GM12878 (cell line): ENCODE data around the gene HCFC1. TPM values are rescaled to one million over a fixed set of nuclear protein-coding genes. Genes with fewer than 3 reads are reported as not detected.

Source experiments
- ATAC-seq: fragments of 200-7000 bp; cut with Tn5 transposase; 3 replicates; pipeline ENCODE4 v1.9.1; 2020; ENCODE audit warnings: mild to moderate bottlenecking, moderate library complexity
- BruUV-seq: library from RNA; stranded (reverse); fragments of 400-500 nt; replicated peaks from 2 replicates; lab custom pipeline; 2021; lab: Mats Ljungman, UMichigan
- CTCF ChIA-PET: fragments of 300-600 bp; sonication (Branson Sonifier 250); formaldehyde crosslinking; extraction: SDS; loops from one replicate; lab custom pipeline; 2021; ENCODE audit warnings: inconsistent platforms; lab: Yijun Ruan, JAX
- POLR2A ChIA-PET: fragments of 350-600 bp; formaldehyde crosslinking; extraction: SDS; loops from one replicate; lab custom pipeline; 2021; ENCODE audit warnings: inconsistent platforms; lab: Charles Lee
- RAD21 ChIA-PET: fragments of 300-600 bp; sonication (Branson Sonifier 250); formaldehyde crosslinking; loops from one replicate; lab custom pipeline; 2023; ENCODE audit warnings: antibody characterized with exemption; ENCODE audit not compliant: unreplicated experiment; lab: Charles Lee
- SMC1A ChIA-PET: fragments of 300-600 bp; sonication (Branson Sonifier 250); formaldehyde crosslinking; loops from one replicate; lab custom pipeline; 2023; ENCODE audit not compliant: unreplicated experiment, uncharacterized antibody; lab: Charles Lee
- DNase-seq: peaks from one replicate; pipeline ENCODE4 v3.0.0-alpha.2; 2011; ENCODE audit warnings: low read depth, low spot score
- FAIRE-seq: peaks from 3 replicates; lab custom pipeline; 2011; peaks lifted over from hg19 to GRCh38; lab: Jason Lieb, UNC
- H2AFZ ChIP-seq: 2 replicates; pipeline ENCODE4 v1.6.0; 2011; ENCODE audit warnings: low read depth, low read length, control low read depth; ENCODE audit not compliant: control insufficient read depth
- H3K27ac ChIP-seq: 2 replicates; pipeline ENCODE4 v1.5.1; 2011; ENCODE audit warnings: control low read depth; ENCODE audit not compliant: control insufficient read depth, insufficient read depth
- H3K27me3 ChIP-seq, 2 experiments: replicated peaks in 1 of 2; 2 replicates each; pipeline versions ENCODE4 v1.6.0 to v1.6.1; 2011; ENCODE audit warnings: low read length in 1 of 2; ENCODE audit not compliant: control insufficient read depth in 2 of 2, insufficient read depth in 2 of 2
- H3K36me3 ChIP-seq, 2 experiments: 2 replicates each; pipeline ENCODE4 v1.5.1; 2011; ENCODE audit warnings: low read length in 1 of 2; ENCODE audit not compliant: control insufficient read depth in 2 of 2, insufficient read depth in 2 of 2
- H3K4me1 ChIP-seq: 2 replicates; pipeline ENCODE4 v1.6.1; 2011; ENCODE audit warnings: mild to moderate bottlenecking, low read length, moderate library complexity, mixed read lengths; ENCODE audit not compliant: control insufficient read depth, insufficient read depth
- H3K4me2 ChIP-seq: 2 replicates; pipeline ENCODE4 v1.6.0; 2011; ENCODE audit warnings: control low read depth; ENCODE audit not compliant: control insufficient read depth, insufficient read depth
- H3K4me3 ChIP-seq: fragments of 200-600 bp; sonication (generic); 2 replicates; pipeline ENCODE4 v1.5.1; 2016
- H3K79me2 ChIP-seq: 2 replicates; pipeline ENCODE4 v1.6.0; 2011; ENCODE audit warnings: low read length; ENCODE audit not compliant: control insufficient read depth, insufficient read depth
- H3K9ac ChIP-seq: 2 replicates; pipeline ENCODE4 v1.8.0; 2011; ENCODE audit warnings: low read length, control low read depth, mixed read lengths; ENCODE audit not compliant: control insufficient read depth, insufficient read depth
- H3K9me3 ChIP-seq: replicated peaks from 3 replicates; pipeline ENCODE4 v1.5.1; 2011; ENCODE audit warnings: mild to moderate bottlenecking, low read length; ENCODE audit not compliant: control insufficient read depth, insufficient read depth
- H4K20me1 ChIP-seq: 2 replicates; pipeline ENCODE4 v1.6.0; 2011; ENCODE audit not compliant: control insufficient read depth, insufficient read depth
- ASH2L ChIP-seq: fragments of 300-600, 200-600 bp; sonication (generic); IDR thresholded peaks from 2 replicates; pipeline ENCODE4 v1.6.1; 2017; ENCODE audit warnings: low read depth, mild to moderate bottlenecking, borderline replicate concordance
- ATF7 ChIP-seq: fragments of 450-650 bp; IDR thresholded peaks from 2 replicates; pipeline ENCODE4 v1.6.1; 2016; ENCODE audit warnings: low read depth, mild to moderate bottlenecking
- IRF4 ChIP-seq: IDR thresholded peaks from 2 replicates; pipeline ENCODE4 v1.6.1; 2011; ENCODE audit warnings: low read depth, low read length
- JUND ChIP-seq: IDR thresholded peaks from 2 replicates; pipeline ENCODE4 v1.6.1; 2012; ENCODE audit warnings: low read depth, mild to moderate bottlenecking, low read length, improper control_type of control experiment, moderate library complexity
- KLF5 ChIP-seq: fragments of 450-650 bp; IDR thresholded peaks from 2 replicates; pipeline ENCODE4 v1.6.1; 2014; ENCODE audit warnings: mild to moderate bottlenecking; ENCODE audit not compliant: partially characterized antibody
- PAX8 ChIP-seq: fragments of 450-650 bp; IDR thresholded peaks from 2 replicates; pipeline ENCODE4 v1.6.1; 2017; ENCODE audit warnings: mild to moderate bottlenecking, moderate library complexity
- RAD51 ChIP-seq: fragments of 450-650 bp; IDR thresholded peaks from 2 replicates; pipeline ENCODE4 v1.6.1; 2016; ENCODE audit warnings: moderate library complexity, mild to moderate bottlenecking, inconsistent platforms
- TCF12 ChIP-seq: IDR thresholded peaks from 2 replicates; pipeline ENCODE4 v1.6.1; 2011; ENCODE audit warnings: low read depth, mild to moderate bottlenecking, low read length
- ZNF384 ChIP-seq: IDR thresholded peaks from 2 replicates; pipeline ENCODE4 v1.6.1; 2012; ENCODE audit warnings: low read depth, mild to moderate bottlenecking, low read length, improper control_type of control experiment, borderline replicate concordance
- WGBS: methylation state at CpG from one replicate; pipeline ENCODE4 v1.1.6; 2016; ENCODE audit warnings: low lambda C conversion rate; ENCODE audit not compliant: insufficient replicate concordance, insufficient coverage; ENCODE audit errors: missing lambda C conversion rate; 5-methylcytosine and 5-hydroxymethylcytosine counted together
- in situ Hi-C: fragments of 300-500 bp; cut with MboI; formaldehyde crosslinking; loops from 9 replicates; pipeline ENCODE4 v1.14.3; 2018; ENCODE audit warnings: mixed read lengths
- intact Hi-C: fragments of 100-400 bp; cut with micrococcal nuclease; formaldehyde crosslinking; loops from one replicate; pipeline ENCODE4 v1.14.2; 2022; ENCODE audit not compliant: unreplicated experiment
- polyA plus RNA-seq, 11 experiments: library from polyadenylated mRNA; depleted of rRNA in 4 of 11; unstranded in 6 of 11; stranded (reverse) in 5 of 11; fragments of >200 nt; fragmentation: Nextera tagmentation in 4 of 11; fragmentation: Illumina TruSeq in 1 of 11; extraction: Ambion mirVana in 4 of 11; extraction: Trizol in 1 of 11; gene quantifications; 1 replicate in 1 of 11; 2 replicates in 10 of 11; pipeline versions ENCODE4 v1.2.1 to v1.2.3, GENCODE V29; 2011 to 2016; ENCODE audit warnings: inconsistent platforms in 2 of 11, missing spikeins in 2 of 11, low read depth in 1 of 11
- total RNA-seq, 4 experiments: library from RNA; depleted of rRNA in 3 of 4; stranded (reverse); fragments of >200 nt in 3 of 4; fragmentation: Illumina TruSeq in 1 of 4; extraction: Trizol in 1 of 4; gene quantifications; 2 replicates each; pipeline versions ENCODE4 v1.2.1 to v1.2.3, GENCODE V29; 2013 to 2021
- TF ChIP-seq, protein P1 (sequence below): fragments of 450-650 bp; IDR thresholded peaks from 2 replicates; pipeline ENCODE4 v1.6.1; 2017; ENCODE audit warnings: mild to moderate bottlenecking
- TF ChIP-seq, protein P2 (sequence below), 3 experiments: IDR thresholded peaks in 2 of 3; conservative IDR thresholded peaks in 1 of 3; 2 replicates each; pipeline ENCODE4 v1.5.1; 2011; ENCODE audit warnings: low read depth in 3 of 3, low read length in 3 of 3, mild to moderate bottlenecking in 3 of 3, control low read depth in 2 of 3, moderate library complexity in 2 of 3, inconsistent platforms in 1 of 3, mixed read lengths in 1 of 3; ENCODE audit not compliant: control insufficient read depth in 2 of 3, insufficient read depth in 1 of 3; ENCODE audit errors: extremely low read depth in 1 of 3

Gene HCFC1
- total and polyA plus RNA-seq, 10 of the 15 experiments (the other 5 are each of a cell fraction or from before 2014, with no cell fraction given), result 3.9 to 92.7 (median 23.5) TPM

DNA sequence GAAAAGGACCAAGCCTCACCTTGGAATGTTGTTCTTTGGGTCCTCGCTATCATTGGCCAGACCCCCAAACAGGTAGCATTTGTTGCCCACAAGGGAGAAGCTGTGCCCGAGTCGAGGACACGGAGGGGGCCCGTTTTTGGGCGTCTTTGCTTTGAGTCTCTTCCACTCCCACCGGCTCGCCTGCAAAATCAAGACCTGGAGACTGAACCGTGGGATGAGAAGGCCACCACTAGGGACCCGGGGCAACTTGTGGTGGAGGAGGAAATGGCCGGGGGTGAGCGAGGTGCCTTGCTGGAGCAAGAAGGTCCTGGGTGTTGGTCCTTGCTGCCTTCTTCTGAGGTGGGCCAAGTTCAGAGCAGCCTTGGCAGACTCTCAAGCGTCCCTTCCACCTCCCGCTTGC, 7.5 kb downstream of the HCFC1 start (continued):
- no peak for TF ChIP-seq TCF12
- TF ChIP-seq RAD51, result no peak
- TF ChIP-seq ATF7, result no peak
- TF ChIP-seq, protein P1, sequence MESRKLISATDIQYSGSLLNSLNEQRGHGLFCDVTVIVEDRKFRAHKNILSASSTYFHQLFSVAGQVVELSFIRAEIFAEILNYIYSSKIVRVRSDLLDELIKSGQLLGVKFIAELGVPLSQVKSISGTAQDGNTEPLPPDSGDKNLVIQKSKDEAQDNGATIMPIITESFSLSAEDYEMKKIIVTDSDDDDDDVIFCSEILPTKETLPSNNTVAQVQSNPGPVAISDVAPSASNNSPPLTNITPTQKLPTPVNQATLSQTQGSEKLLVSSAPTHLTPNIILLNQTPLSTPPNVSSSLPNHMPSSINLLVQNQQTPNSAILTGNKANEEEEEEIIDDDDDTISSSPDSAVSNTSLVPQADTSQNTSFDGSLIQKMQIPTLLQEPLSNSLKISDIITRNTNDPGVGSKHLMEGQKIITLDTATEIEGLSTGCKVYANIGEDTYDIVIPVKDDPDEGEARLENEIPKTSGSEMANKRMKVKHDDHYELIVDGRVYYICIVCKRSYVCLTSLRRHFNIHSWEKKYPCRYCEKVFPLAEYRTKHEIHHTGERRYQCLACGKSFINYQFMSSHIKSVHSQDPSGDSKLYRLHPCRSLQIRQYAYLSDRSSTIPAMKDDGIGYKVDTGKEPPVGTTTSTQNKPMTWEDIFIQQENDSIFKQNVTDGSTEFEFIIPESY, result no peak
- TF ChIP-seq KLF5, result no peak
- TF ChIP-seq ASH2L, result no peak
- TF ChIP-seq, all 136 proteins: peak for 0

DNA sequence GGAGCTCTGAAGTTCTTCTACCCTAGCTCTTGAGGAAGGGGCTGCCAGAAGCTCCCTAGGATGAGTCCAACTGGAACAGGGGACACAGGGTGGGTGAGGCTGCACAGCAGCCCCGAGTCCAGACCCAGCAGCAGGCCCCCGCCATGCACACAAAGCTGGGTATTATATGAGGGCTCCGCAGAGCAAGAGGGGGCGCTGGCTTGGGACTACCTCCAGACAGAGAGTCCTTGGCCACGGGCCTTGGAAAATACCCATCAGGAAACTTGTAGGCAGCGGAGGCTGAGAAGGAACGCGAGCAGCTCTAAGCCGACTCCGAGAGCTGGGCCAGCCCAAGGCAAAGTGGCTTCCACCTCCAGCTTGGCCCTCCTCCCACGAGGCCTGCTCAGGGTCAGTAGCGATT, 8.1 kb downstream of the HCFC1 start:
- Histone ChIP-seq H3K27ac (no peak overlapping the region), H3K4me3 (no peak overlapping the region), H3K9ac (no peak overlapping the region), H3K4me1 (peaks cover 9% of the 10 kb centered on the region), H2AFZ (no peak overlapping the region), H3K36me3 (peaks cover 12 to 44% of the 10 kb centered on the region in 2 experiments), H3K79me2 (peaks cover 43% of the 10 kb centered on the region), H3K9me3 (no peaks in the 10 kb centered on the region), H3K27me3 (no peaks in the 10 kb centered on the region), H3K4me2 (no peak overlapping the region)
- SMC1A ChIA-PET, result no interaction called here
- CTCF ChIA-PET, result interaction anchor here (5.4 kb wide), 1 partner anchor 17 kb away, joined by 40 read pairs; no protein-coding TSS in a partner anchor
- RAD21 ChIA-PET, result no interaction called here
- in situ Hi-C loops, result loop anchor here (5.0 to 10.0 kb wide), 2 partner anchors 201 to 1009 kb away; partner anchors contain the start of gene PLXNB3
- no peak for DNase-seq
- ATAC-seq, result no peak
- 91% methylated on average over 12 of the region's 12 CpGs for WGBS
- intact Hi-C loops, result no loop called here
- no TSS peak for BruUV-seq
- FAIRE-seq, result no peak
- POLR2A ChIA-PET, result interaction anchor here (0.6 kb wide), 1 partner anchor 44 kb away, joined by 4 read pairs; no protein-coding TSS in a partner anchor
- no peak for TF ChIP-seq RAD51
- TF ChIP-seq IRF4, result no peak
- TF ChIP-seq PAX8, result no peak
- TF ChIP-seq ZNF384, result no peak
- TF ChIP-seq, protein P2, sequence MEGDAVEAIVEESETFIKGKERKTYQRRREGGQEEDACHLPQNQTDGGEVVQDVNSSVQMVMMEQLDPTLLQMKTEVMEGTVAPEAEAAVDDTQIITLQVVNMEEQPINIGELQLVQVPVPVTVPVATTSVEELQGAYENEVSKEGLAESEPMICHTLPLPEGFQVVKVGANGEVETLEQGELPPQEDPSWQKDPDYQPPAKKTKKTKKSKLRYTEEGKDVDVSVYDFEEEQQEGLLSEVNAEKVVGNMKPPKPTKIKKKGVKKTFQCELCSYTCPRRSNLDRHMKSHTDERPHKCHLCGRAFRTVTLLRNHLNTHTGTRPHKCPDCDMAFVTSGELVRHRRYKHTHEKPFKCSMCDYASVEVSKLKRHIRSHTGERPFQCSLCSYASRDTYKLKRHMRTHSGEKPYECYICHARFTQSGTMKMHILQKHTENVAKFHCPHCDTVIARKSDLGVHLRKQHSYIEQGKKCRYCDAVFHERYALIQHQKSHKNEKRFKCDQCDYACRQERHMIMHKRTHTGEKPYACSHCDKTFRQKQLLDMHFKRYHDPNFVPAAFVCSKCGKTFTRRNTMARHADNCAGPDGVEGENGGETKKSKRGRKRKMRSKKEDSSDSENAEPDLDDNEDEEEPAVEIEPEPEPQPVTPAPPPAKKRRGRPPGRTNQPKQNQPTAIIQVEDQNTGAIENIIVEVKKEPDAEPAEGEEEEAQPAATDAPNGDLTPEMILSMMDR (IDR thresholded peaks at IDR 0.05 in 2 of 3, conservative IDR thresholded peaks at IDR 0.05 in 1 of 3; ENCODE audit: control insufficient read depth in 2 of 3, extremely low read depth in 1 of 3, insufficient read depth in 1 of 3, low read depth in 3 of 3, low read length in 3 of 3), result no peak
- no peak for TF ChIP-seq JUND
- TF ChIP-seq, all 136 proteins: peak for 0
- no peaks in the 10 kb centered on the region; the same call in 1 of the 2 replicates for H4K20me1 ChIP-seq
